Heart left ventricle (tissue), 16 donors: ENCODE results near the gene GPR141. TPM values are rescaled to one million over a fixed set of nuclear protein-coding genes. Genes with fewer than 3 reads are reported as not detected.

Source experiments
- ATAC-seq, 4 donors: fragments of 200-7000 bp; cut with Tn5 transposase; one replicate each; pipeline ENCODE4 v1.9.1; 2020 to 2022; ENCODE audit warnings: moderate library complexity in 4 of 4, mild to moderate bottlenecking in 3 of 4, moderate number of reproducible peaks in 1 of 4
- DNase-seq, 5 donors: peaks; one replicate each; pipeline ENCODE4 v3.0.0-alpha.2; 2020
- H3K27ac ChIP-seq, 12 donors: fragments of 200-600 bp; sonication (generic) in 4 of 12; one replicate each; pipeline versions ENCODE4 v1.5.0 to v1.8.0; 2016 to 2022; ENCODE audit warnings: mild to moderate bottlenecking in 2 of 12
- H3K27me3 ChIP-seq, 9 donors: fragments of 200-600 bp; sonication (generic) in 2 of 9; one replicate each; pipeline versions ENCODE4 v1.5.1 to v1.8.0; 2016 to 2022; ENCODE audit warnings: mild to moderate bottlenecking in 3 of 9
- H3K36me3 ChIP-seq, 9 donors: fragments of 200-600 bp; sonication (generic) in 2 of 9; one replicate each; pipeline versions ENCODE4 v1.5.0 to v1.8.0; 2018 to 2022; ENCODE audit warnings: mild to moderate bottlenecking in 2 of 9
- H3K4me1 ChIP-seq, 12 donors: fragments of 200-600 bp; sonication (generic) in 4 of 12; one replicate each; pipeline versions ENCODE4 v1.5.0 to v1.8.0; 2016 to 2022; ENCODE audit warnings: mild to moderate bottlenecking in 3 of 12
- H3K4me3 ChIP-seq, 12 donors: fragments of 200-600 bp; sonication (generic) in 4 of 12; one replicate each; pipeline versions ENCODE4 v1.5.0 to v1.8.0; 2017 to 2022; ENCODE audit warnings: mild to moderate bottlenecking in 9 of 12, moderate library complexity in 4 of 12
- H3K9me3 ChIP-seq, 12 donors: fragments of 200-600 bp; sonication (generic) in 4 of 12; one replicate each; pipeline versions ENCODE4 v1.5.0 to v1.8.0; 2016 to 2022; ENCODE audit warnings: mild to moderate bottlenecking in 1 of 12
- POLR2A ChIP-seq, 2 donors: fragments of 450-650 bp; IDR thresholded peaks; one replicate each; pipeline ENCODE4 v1.6.1; 2017; ENCODE audit warnings: antibody characterized with exemption in 2 of 2, mild to moderate bottlenecking in 2 of 2, moderate library complexity in 2 of 2
- WGBS, 4 donors: extraction: QIAGEN DNeasy Blood & Tissue Kit in 2 of 4; methylation state at CpG; one replicate each; pipeline versions ENCODE4 v1.1.5 to v1.1.7; 2013 to 2018; 5-methylcytosine and 5-hydroxymethylcytosine counted together
- intact Hi-C, 10 donors: fragments of 100-400 bp; cut with DNase I; formaldehyde crosslinking; loops; one replicate each; pipeline versions ENCODE4 v1.11.1 to v1.14.2; 2022
- polyA plus RNA-seq, 2 donors: library from polyadenylated mRNA; stranded (reverse); fragments of 200-250 nt; gene quantifications; one replicate each; pipeline ENCODE4 v1.2.3, GENCODE V29; 2013
- total RNA-seq, 9 donors: library from RNA; depleted of rRNA in 2 of 9; stranded (reverse); fragments of >200 nt in 2 of 9; fragmentation: NEBNext Ultra II Directional in 3 of 9; extraction: Animal tissue kit (Norgen Biotek cat#: 25700) in 3 of 9; gene quantifications; one replicate each; pipeline versions ENCODE4 v1.1.0 to v1.2.4, GENCODE V29; 2016 to 2023
- TF ChIP-seq, protein P1 (sequence below), 12 donors: fragments of 200-600 bp; sonication (generic) in 4 of 12; IDR thresholded peaks; one replicate each; pipeline versions ENCODE4 v1.5.0 to v1.8.0; 2018 to 2022; ENCODE audit warnings: antibody characterized with exemption in 12 of 12, mild to moderate bottlenecking in 5 of 12
- donor health status: ischemic (EF 13 %, LVEDD 7.1; RV severe dilation, severe dysfunction).
- donor health status: healthy with polysubstance abuse.
- donor health status: DM: no; HTN: yes; CAD: no.
- donor health status: DM: no; HTN: no; CAD: no.
- donor health status: ischemic (EF 25% LVEDD 6.9; RV normal size, moderate dysfunction).
- donor health status: ischemic (EF 25% LVEDD 5.7; RV mildly dilated, moderate dysfunction).
- donor health status: healthy.
- donor health status: DM: yes; HTN: yes; CAD: no.
- donor health status: ischemic (EF 35%, LVEDD 5.7; RV mildly dilated, moderate dysfunction).
- donor health status: nonischemic (EF 11% LVEDD 7.7; RV severe dilation, severe dysfunction).
- donor health status: DM: yes; HTN: yes; CAD: no.
- donor health status: PGD.
- donor health status: ischemic (EF 29% LVEDD 5.4; RV normal size, mild dysfunction).
- donor health status: nonischemic (EF 23%, LVEDD 6.1; RV moderate dilation, normal function).

GPR141 gene
- total and polyA plus RNA-seq, 11 donors = 0.11 to 5.2 (median 0.53) TPM; not detected in 3

DNA sequence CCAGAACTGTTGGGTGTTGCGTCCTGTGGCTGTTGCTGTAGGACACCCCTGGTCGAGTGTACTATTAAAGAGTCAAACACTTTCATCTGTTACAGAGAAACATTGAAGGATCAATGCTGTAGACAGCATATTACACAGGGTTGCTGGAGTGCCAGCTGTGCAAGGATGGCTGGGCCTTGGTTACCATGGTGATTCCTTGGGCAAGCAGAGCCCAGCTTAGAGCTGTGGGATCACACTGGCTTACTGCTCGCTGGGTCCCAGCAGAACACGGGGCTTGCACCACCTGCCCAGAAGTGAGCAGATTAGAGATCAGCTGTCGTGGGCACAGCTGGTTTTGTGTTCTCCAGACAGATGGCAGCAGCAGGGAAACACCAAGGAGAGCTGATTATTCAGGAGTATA lies 76.0 kb downstream of the GPR141 start:
- 69 to 83% (median 78%) methylated on average over 5 of the region's 5 CpGs for WGBS, 4 donors
- TF ChIP-seq, protein P1, sequence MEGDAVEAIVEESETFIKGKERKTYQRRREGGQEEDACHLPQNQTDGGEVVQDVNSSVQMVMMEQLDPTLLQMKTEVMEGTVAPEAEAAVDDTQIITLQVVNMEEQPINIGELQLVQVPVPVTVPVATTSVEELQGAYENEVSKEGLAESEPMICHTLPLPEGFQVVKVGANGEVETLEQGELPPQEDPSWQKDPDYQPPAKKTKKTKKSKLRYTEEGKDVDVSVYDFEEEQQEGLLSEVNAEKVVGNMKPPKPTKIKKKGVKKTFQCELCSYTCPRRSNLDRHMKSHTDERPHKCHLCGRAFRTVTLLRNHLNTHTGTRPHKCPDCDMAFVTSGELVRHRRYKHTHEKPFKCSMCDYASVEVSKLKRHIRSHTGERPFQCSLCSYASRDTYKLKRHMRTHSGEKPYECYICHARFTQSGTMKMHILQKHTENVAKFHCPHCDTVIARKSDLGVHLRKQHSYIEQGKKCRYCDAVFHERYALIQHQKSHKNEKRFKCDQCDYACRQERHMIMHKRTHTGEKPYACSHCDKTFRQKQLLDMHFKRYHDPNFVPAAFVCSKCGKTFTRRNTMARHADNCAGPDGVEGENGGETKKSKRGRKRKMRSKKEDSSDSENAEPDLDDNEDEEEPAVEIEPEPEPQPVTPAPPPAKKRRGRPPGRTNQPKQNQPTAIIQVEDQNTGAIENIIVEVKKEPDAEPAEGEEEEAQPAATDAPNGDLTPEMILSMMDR (IDR thresholded peaks at IDR 0.05) = no peak
- TF ChIP-seq POLR2A (IDR thresholded peaks at IDR 0.05) = no peak
- H3K27me3 ChIP-seq = no peaks in the 10 kb centered on the region

DNA sequence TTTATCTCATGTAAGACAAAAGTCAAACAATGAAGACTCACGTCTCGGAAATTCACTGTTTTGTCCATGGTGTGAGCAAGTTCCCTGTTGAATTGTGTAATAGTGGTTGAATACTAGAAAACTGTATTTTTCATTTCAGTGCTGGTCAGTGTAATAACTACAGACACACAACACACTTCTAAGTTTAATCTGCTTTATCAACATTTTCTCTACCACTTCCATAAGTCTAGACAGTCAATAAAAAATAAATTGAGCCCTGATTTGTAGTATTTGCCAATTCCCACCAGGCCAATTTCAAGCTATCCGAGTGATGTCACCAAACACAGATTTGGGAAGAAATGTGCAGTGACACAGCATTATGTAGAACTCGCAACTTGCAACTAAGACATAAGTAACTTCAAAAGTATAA lies 81.9 kb downstream of the GPR141 start:
- ATAC-seq (no peak), DNase-seq (no peak)
- H3K27me3 ChIP-seq = no peaks in the 10 kb centered on the region
- 88 to 92% (median 90%) methylated on average over 4 of the region's 4 CpGs for whole genome bisulfite sequencing, 4 donors
- no peak for TF ChIP-seq POLR2A (IDR thresholded peaks at IDR 0.05)
- TF ChIP-seq, protein P1 (IDR thresholded peaks at IDR 0.05) = no peak
- intact Hi-C loops = no loop called here
- H3K27ac ChIP-seq = peak overlapping the region in 1 of 12 donors; percentile 78
- H3K4me3 ChIP-seq = no peak overlapping the region
- peaks cover 0 to 15% (median 0%) of the 10 kb centered on the region in 12 donors for H3K4me1 ChIP-seq
- H3K9me3 ChIP-seq = no peaks in the 10 kb centered on the region
- H3K36me3 ChIP-seq = no peaks in the 10 kb centered on the region

More for the DNA sequence above, 76.0 kb downstream of the GPR141 start:
- Histone ChIP-seq H3K4me3 (no peak overlapping the region), H3K27ac (no peak overlapping the region), H3K4me1 (peaks cover 0 to 12% (median 1%) of the 10 kb centered on the region in 12 donors), H3K9me3 (peaks cover 0 to 5% (median 0%) of the 10 kb centered on the region in 12 donors), H3K36me3 (no peaks in the 10 kb centered on the region)
- ATAC-seq (no peak), DNase-seq (peak in 1 of 5 donors; percentile 22)
- intact Hi-C loops = no loop called here

DNA sequence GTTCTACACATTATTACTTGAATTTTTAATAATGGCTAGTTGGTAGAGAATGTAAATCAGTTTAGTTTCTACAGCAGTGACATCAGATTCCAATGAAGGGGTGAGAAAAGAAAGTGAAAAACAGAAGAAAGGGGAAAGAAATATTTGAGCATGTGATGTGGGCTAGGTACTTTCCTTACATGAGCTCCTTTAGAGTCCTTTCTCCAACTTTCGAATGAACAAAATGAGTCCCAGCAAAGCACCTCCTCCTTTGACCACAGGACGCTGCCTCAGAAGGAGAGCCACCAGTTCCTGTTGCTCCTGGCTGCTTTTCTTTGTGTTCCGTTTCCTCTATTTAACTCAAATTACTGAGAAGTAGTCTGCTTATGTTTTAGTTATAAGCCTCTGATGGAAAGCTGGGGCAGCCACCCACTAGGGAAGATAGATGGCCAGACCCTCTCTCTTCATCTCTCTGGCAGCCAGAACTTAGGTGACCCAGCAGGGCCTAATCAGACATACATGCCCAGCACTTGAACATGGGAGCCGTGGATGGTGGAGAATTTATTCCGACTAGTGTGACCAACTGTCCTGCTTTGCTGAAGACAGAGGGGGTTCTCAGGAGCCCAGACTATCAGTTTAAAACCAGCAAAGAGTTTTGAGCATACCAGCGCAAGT lies 82.4 kb downstream of the GPR141 start:
- ATAC-seq = peak in 1 of 4 donors; percentile 48
- DNase-seq = peak in 1 of 5 donors; percentile 23
- WGBS, 4 donors = 70 to 79% (median 76%) methylated on average over 6 of the region's 6 CpGs

DNA sequence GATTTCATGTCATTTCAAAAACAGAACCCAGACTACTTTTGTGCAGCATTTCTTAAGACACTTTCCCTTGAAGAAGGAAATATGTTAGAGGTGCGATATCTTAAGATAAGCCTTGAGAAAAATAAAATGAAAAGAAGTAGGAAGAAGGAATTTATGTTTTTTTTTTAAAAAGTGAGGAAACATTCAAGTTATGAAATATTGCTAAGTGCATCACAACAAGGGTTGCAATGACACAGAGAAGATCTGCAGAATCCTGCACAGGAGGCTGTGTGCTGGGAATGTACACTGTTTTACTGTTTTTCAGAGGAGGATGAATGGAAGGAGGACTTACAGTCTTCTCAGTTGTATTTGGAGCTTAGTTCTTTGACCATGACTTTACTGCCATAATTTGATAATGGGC lies 85.0 kb downstream of the GPR141 start:
- TF ChIP-seq, protein P1 (IDR thresholded peaks at IDR 0.05) = no peak
- TF ChIP-seq POLR2A (IDR thresholded peaks at IDR 0.05) = no peak
- WGBS, 4 donors = 88 to 93% (median 91%) methylated on average over 1 of the region's 1 CpG

More for the DNA sequence above, 82.4 kb downstream of the GPR141 start:
- H3K36me3 ChIP-seq = no peaks in the 10 kb centered on the region
- H3K27me3 ChIP-seq = no peaks in the 10 kb centered on the region
- peak overlapping the region in 1 of 12 donors; percentile 78 for H3K27ac ChIP-seq
- H3K9me3 ChIP-seq = no peaks in the 10 kb centered on the region
- peaks cover 0 to 15% (median 0%) of the 10 kb centered on the region in 12 donors for H3K4me1 ChIP-seq
- intact Hi-C loops = loop anchor here in 1 of 10 donors (2.0 kb wide), 1 partner anchor 19 kb away; no protein-coding TSS in a partner anchor
- no peak overlapping the region for H3K4me3 ChIP-seq
- TF ChIP-seq, protein P1 (IDR thresholded peaks at IDR 0.05) = no peak
- TF ChIP-seq POLR2A (IDR thresholded peaks at IDR 0.05) = no peak

More for the DNA sequence above, 85.0 kb downstream of the GPR141 start:
- no peak overlapping the region for H3K4me3 ChIP-seq
- H3K27me3 ChIP-seq = no peaks in the 10 kb centered on the region
- H3K36me3 ChIP-seq = no peaks in the 10 kb centered on the region
- H3K27ac ChIP-seq = no peak overlapping the region
- ATAC-seq (no peak), DNase-seq (no peak)
- peaks cover 0 to 15% (median 0%) of the 10 kb centered on the region in 12 donors for H3K4me1 ChIP-seq
- intact Hi-C loops = no loop called here
- no peaks in the 10 kb centered on the region for H3K9me3 ChIP-seq
